ENCODE measurements around the gene HGFAC.

The HGFAC gene

DNA sequence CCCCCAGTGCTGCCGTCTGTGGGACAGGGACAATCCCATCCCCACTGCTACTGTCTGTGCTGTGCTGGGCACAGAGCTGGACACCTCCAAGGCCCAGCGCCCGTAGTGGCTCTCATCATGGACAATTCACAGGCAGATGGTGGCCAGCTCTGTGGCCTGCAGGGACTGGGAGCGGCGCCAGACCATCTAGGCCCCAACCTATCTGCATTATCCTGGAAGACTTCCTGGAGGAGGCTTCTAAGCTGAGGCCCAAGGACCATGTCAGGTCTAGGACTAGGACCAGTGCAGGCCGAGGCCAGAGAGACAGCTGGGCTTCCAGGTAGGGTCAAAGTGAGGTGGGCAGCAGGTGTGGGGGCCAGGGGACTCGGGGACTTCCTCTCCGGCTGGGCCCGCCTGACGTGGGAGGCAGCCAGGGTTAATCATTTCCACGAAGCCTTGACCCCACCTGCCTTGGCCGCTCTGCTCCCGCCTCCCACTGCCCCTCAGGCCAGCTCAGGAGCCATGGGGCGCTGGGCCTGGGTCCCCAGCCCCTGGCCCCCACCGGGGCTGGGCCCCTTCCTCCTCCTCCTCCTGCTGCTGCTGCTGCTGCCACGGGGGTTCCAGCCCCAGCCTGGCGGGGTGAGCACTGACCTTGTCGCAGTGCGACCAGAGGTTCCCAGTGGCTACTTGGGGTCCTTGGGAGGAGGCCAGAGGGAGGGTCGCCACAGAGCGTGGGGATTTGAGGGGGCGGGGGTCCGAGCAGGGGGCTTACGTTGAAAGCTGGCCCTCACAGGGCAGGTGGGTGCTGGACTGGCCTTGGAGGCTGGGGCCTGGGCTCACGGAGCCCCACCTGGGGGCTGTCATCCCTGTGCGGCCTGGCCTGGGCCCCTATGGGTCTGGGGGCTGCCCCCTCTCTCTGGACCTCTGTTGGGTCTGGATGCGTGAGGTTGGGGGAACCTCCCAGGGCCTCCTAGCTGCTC, at the start of gene HGFAC:
Gene HGFAC (plus strand): TSS at position 468 of the 959 bp plus-strand sequence. CDS start 34 bp downstream, at position 502.
- no peak for DNase-seq (ENCODE audit: low read depth in 2 of 2)

DNA sequence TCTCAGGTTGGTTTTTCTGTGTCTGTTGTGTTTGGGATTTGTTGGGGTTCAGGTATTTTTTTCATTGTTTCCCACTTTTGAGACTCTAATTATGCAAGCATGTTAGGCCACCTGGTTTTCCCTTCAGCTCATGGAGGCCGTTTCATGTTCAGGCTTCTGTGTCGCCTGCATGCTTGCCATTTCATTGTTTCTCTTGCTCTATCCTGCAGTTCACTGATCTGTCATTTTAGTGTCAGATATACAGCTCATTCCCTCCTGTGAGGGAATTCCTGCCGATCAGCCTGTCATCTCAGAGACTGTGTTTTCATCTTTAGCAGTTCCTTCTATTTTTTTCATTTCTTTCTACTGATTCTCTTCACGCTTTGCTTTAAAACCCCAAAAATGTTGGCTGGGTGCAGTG, 49.4 kb upstream of the HGFAC start:
- DNase-seq (ENCODE audit: low read depth in 2 of 2), result no peak

DNA sequence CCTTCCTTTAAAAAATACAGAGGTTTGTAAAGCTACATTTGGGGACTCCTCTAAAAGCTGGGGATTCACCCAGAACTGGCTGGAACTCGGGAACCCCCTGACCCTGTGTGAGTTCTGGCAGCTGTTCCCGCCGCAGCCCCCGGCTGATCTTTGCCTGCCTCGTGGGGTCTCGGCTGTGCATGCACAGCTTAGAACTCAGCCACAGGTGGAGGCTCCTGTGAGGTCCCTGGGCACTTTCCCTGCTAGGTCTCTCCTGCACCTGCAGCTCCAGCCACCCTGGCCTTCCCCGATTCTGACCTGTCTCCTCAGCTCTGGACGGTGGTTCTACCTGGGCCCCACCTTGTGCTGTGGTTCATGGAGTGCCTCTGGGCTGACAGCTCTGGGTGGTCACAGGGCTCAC, 48.6 kb upstream of the HGFAC start:
- DNase-seq (ENCODE audit: low read depth in 2 of 2), result no peak

DNA sequence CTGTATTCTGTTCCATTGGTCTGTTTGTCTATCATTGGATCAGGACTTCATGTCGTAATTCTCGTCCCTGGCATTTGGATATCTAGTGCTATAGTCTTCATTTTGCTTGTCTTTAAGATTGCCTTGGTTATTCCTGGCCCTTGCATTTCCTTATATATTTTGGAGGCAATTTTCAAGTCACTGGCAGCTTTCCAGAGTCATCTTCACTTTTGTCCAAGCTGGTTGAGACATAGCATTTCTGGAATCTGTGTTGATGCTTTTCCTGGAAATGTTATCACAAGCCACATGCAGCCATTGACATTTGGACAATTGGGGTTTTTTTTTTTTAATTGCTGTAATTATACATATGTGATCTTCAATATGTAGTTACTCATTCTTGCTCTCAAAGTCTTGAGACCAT, 45.2 kb upstream of the HGFAC start:
- no peak for DNase-seq (ENCODE audit: low read depth in 2 of 2)

DNA sequence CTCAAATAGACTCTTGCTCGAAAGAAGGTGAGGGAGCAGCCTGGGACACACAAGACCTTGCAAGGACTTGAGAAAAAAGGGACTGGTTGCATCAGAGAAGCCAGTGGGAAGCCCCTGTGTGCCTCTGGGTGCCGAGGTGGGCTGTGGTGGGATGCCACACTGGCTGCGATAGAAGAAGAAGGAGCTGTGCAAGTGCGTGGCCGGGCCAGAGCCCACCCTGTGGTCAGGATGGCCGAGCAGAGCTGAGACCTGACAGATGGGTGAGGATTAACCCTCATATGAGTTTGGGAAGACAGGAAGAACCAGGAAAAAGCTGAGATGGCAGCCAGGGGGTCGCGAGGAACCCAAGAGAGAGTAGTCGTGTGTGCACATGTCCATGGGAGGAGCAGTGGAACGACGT, 44.6 kb upstream of the HGFAC start:
- no peak for DNase-seq (ENCODE audit: low read depth in 2 of 2)

DNA sequence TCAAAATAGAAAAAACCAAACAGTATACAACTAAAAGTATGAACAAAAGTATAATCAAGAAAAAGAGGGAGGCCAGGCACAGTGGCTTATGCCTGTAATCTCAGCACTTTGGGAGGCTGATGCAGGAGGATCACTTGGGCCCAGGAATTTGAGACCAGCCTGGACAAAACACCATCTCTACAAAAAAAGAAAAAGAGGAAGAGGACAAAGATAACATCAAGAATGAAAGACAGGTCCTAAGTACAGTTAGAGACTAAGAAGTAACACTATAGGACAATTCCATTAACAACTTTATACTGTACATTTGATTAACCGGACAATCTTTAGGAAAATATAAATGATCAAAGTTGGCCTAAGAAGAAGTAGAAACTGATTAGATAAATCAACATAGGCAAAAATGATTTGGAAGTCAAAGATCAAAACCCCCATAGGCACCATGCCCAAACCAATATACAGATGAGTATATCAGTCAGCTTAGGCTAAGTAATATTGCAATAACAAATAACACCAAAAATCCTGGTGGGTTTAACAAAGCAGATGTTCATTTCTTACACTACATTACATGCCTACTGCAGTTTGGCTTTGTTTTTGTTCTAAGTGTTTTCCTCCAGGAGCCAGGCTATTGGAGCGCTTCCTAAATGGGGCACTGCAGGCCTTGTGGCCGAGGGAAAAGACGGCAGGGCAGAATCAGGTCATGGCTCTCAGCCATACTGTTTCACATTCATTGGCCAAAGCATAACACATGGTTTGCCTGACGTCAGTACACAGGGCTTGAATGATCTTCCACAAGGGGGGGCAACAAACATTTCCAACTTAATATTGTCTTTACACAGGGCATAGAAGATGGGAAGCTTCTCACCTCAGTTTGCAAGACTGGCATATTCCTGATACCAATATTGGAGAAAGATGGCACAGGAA, 42.2 kb upstream of the HGFAC start:
- no peak for DNase-seq (ENCODE audit: low read depth in 2 of 2)

DNA sequence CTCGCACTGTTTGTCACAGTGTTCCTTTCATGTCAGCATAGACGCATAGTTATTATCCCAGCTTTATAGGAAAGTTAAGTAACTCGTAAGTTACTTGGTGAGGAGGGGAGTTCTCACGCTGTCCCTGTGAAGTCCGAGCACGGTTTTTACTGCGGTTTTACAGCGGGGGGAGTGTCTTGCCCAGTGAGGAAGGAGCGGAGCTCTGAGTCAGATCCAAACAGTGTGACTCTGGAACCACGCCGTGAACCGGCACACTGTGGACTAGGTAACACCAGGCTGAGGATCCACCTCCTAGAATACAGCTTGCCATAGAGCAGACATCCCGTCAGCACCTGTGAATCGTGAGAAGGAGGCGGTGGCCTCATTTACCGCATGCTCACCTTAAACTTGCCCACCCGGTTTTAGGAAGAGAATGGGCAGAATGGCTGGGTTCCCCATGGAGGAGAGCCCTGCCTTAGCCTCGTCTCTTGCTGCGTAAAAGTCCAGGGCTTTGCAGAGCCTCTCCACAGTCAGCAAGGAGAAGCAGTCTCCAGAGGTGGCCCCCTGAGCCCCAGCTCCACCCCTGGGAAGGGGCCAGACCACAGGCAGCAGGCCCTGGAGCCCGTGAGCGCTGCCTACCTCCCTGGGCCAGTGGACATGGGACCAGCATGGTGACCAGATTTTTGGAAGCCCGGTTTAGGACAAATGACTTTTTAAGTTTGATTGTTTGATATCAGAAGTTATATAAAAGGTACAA, 40.2 kb upstream of the HGFAC start:
- no peak for DNase-seq (ENCODE audit: low read depth in 2 of 2)

DNA sequence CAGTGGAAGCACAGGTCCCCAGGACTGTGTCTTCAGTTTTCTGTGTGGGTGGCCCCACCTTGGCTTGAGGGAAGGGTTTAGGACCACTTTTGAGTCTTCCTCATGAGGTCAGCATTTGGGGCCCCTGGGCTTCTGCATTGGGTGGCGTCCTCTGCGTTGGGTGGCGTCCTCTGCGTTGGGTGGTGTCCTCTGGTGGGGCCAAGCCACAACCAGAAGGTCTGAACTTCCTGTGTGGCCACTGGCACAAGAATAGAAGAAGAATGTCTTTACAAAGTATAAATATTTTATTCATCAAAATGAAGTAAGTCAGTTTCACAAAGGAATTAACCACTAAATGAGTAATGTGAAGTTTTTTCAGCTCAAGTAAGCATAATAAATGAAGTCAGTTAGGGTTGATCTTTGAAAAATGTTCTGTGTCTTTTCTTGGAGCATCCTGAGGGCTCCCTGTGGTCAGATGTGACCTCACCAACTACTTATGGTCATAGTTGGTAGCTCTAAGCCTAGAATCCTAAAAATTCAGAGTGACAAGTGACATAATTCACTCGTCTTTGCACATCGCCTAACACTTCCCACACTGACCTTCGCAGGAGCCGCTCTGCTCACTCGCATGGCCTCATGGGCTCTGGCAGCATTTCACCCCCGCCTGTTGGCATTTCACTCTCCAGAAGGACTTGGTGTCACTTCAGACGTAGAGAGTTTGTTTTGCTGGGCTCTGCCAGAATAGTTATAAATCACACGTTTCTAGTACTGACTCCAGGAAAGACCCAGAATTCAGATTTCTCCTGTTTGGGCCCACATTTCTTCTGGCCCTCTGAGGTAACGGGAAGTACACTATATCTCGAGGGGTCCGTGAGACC, 39.0 kb upstream of the HGFAC start:
- DNase-seq (ENCODE audit: low read depth in 2 of 2), result no peak

DNA sequence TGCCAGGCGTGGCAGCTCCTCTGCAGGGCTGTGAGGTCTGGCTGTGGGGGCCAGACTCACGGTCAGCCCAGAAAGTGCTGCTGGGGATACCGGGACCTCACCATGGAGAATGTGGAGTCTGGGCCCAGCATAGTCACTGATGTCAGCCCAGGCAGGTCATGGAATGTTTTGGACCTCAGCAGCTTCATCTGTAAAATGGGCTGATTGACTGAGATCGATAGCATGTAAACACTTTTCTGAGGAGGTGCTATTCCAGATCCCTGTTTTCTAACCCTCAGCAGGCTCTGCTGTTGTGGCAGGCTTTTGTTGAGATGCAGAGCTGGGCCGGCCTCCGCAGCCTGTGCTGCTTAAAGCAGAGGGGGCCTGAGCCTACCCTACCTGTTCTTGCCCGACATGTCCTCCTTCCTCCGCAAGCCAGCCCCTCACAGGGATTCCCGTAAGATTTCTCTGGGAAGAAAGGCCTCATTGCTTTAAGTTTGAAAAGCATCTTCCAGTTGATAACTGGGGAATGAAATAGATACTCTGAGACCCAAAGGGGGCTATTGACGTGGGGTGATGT, 38.3 kb upstream of the HGFAC start:
- DNase-seq (ENCODE audit: low read depth in 2 of 2), result no peak

DNA sequence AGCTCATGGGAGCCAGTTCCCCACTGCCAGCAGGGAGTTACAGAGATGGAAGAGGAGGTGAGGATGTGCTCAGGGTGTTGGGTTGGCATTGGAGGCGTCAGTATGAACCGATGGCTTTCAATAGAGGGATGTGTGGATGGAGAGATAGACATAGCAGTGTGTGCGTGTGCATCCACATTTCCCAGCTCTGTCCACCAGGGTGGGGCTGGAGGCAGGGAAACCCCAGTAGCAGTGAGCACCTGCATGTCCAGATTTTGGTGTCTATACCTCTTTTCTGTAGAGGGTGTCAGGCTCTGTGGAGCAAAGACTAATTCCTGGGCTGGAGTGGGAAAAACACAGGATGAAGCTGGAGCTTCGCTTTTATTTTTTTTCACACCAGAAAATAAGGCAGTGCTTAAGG, 37.2 kb upstream of the HGFAC start:
- DNase-seq (ENCODE audit: low read depth in 2 of 2), result no peak

DNA sequence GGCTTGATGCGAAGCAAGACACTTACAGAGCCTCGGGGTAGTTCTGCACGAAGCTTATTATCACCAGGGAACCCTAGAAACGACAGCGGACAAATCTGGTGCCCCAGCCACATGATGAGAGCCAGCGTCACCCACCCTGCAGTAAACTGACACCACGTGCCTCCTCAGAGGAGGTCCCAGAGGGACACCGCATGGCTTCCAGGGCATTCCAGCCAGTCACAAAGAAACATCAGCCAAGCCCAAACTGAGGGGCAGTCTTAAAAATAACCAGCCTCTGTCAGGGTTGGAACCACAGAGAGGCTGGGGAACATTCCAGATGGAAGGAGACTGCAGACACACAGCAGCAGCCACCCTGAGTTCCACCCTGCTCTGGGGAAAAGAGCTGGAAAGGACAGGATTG, 36.6 kb upstream of the HGFAC start:
- no peak for DNase-seq (ENCODE audit: low read depth in 2 of 2)

DNA sequence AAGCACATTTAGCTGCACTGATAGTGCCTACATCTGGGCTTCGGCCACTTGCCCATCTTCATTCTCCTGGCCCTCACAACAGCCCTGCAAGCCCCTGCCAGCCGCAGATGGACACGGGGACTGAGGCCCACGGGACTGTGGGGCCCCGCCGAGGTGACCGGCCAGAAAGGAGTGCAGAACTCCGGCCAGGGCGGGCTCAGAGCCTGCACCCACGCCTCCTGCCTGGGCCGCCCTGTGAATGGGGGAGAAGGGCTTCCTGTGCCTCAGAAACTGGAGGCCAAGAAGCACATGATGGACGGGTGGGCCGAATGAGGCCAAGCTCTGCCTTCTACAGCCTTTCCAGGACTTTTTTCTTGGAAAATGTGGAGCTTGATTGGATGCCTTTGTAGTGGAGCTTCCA, 35.7 kb upstream of the HGFAC start:
- DNase-seq (ENCODE audit: low read depth in 2 of 2), result no peak

DNA sequence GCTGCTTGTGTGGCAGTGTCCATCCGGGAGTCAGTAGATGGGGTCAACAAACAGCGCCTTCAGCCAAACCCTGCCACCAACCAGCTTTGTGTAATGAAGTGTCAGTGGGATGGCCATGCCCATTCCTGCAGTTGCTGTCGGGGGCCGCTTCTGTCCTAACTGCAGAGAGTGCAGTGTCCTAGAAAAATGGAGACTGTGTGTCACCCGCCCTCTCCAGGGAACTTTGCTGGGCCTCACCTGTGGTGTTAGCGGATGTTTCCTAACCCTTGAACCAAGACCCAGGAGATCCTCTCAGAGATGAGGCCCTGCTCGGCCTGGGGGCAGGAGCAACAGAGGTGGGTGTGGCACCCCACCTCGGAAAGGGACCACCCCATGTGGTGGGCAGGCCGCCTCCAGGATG, 35.3 kb upstream of the HGFAC start:
- DNase-seq (ENCODE audit: low read depth in 2 of 2), result no peak

DNA sequence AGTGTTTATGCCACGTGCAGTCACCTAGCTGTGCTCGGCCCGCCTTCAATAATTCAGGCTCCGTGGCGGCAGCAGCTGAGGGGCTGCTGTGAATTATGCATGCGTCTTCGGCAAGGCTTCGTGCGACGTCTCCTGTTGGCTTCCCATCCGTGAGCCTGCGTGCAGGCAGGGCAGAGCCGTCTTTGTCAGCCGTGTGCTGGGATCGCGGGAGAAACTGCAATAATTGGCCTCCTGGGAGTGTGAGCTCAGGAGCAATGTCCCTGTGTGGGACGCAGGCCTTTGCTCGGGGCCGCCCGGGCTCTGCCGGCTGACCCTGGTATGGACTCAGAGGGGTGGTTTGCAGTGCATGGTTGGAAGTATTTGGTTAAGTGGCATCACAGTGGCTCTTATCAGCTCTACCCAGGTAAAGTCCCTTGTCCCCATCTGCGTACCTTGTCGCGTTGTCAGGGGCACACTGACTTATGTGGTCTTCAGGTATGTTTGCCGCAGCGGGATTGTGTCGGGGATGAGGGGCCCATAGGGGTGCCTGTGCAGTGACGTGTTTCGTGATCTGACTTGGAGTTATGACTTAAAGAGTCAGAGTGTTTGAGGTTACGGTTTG, 34.5 kb upstream of the HGFAC start:
- DNase-seq (ENCODE audit: low read depth in 2 of 2), result no peak

DNA sequence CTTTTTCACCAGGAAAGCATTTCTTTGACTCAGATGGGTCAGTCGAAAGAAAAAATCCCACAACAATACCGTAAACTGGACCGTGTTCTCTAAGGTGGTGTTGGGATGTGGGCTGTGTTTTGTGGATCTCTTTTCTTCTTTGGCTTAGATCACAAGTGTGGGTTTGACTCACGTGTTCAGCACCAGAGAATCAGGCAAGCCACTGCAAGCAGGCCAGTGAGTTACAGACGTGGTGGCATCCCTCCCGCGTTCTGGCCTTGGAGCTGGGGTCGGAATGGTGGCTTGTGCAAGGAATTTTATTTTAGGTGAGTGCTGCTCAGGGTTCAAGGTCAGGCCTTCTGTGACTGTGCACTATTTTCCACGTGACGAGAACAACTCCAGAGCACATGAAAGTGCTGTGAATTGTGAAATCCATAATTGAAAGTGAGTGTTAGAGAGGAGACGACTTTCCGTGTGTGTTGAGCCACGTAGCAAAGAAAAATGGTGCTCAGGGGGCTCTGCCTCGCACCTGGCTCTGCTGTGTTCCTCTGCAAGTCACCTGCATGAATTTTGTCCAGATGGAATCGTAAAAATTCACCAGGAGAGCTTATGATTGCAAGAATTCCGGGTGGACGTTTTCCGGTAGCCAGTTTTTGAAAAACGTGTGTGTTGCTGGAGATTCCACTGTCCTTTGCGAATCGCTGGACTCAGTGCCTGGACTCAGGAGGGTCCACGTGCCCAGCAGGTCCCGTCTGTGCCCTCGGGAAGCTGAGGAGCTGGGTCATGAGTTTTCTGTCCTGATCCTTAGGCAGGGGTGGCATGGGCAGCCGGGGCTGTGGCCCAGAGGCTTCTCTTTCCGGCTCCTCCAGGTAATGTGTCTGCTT, 33.6 kb upstream of the HGFAC start:
- DNase-seq (ENCODE audit: low read depth in 2 of 2), result no peak

DNA sequence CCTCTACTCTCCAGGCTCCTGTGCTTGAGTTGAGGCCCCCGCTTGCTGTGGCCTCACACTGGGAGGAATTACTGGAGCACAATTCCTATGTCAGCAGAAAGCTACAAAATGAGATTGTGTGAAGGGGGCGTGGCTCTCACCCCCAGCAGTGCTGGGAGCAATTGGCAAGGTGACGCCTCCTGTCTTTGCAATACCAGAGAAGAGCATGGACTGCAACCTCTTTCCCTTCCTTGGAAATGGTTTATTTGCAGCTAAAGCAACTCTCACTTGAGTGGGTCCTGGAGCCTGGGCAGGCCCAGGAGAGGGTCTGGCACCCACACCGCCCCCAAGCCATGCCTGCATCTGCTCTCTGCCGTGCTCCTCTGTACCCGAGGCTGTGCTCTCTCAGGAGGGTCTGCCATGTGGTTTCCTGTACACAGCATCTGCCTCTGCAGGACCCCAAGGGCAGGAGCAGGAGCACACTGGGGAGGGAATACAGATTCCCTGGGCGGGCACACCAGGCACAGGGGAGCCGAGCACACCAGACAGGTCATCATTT, 32.9 kb upstream of the HGFAC start:
- no peak for DNase-seq (ENCODE audit: low read depth in 2 of 2)

DNA sequence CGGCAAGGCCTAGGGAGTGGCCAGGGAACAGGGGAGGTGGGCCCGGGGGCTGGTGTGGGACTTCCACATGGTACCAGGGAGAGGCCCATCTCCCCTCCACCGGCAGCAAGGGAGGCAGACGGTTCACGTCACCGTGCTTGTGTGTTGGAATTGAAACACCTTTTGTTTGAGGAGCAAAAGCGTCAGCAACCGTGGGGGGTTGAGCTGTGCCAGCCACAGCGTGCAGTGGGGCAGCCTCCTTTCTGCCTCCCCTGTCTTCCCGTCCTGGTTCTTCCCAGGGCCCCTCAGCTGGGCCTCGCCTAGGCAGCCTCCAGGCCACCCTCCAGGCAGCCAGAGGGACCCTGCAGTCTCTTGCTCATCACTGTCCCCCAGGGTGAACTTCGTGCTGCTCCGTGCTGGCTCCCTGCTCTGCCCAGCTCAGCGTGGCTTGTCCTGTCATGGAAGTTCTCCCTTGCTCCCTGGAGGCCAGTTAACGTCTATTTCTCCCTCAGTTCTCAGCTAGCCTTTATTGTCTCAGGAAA, 32.1 kb upstream of the HGFAC start:
- no peak for DNase-seq (ENCODE audit: low read depth in 2 of 2)

DNA sequence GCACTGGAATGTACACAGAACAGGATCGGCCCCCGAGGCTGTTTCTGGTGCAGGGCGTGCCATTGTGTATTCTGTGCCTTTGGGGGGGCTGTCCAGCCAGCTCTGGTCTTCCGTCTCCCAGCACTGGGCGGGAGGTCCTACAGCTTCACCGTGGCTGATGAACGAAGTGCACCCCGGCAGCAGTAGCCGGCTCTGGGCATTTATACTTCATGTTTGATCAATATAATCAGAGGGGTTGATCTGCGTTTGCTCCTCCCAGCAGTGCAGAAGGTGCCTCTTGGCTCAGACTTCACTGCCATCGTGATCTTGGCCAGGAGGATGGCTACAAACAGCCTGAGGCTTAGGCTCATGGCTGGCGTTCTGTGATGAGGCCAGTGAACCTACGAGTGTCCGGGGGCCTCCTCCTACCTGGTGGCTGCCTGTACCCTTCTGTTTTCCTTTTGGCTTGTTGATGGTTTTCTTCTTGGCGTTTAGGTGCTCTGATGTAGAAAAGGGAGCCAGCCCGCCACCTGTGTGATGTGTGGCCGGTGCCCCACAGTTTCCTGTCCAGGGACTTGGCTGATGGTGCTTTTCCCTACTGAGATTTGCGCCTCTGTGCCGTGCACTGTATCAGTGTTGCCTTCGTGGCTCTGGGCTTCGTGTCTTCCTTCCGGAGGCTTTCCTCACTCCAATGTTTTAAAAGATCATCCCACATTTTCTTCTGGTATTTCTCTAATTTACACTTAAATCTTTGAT, 31.2 kb upstream of the HGFAC start:
- DNase-seq (ENCODE audit: low read depth in 2 of 2), result no peak
